Neutrophil (primary cell): Measurements from ENCODE around the gene APOB.

Experiments
- H3K27ac ChIP-seq: fragments of 200-600 bp; sonication (generic); 2 replicates; pipeline ENCODE4 v1.5.1; 2016; ENCODE audit warnings: mild to moderate bottlenecking, moderate library complexity
- H3K27me3 ChIP-seq: fragments of 200-600 bp; sonication (generic); 2 replicates; pipeline ENCODE4 v1.6.0; 2016; ENCODE audit warnings: mild to moderate bottlenecking
- H3K36me3 ChIP-seq: fragments of 200-600 bp; sonication (generic); 2 replicates; pipeline ENCODE4 v1.5.1; 2017
- H3K4me1 ChIP-seq, 2 experiments: fragments of 200-600 bp in 1 of 2; sonication (generic) in 1 of 2; 1 replicate in 1 of 2; 2 replicates in 1 of 2; pipeline versions ENCODE4 v1.5.1 to v1.6.1; 2013 to 2016; ENCODE audit warnings: low read depth in 1 of 2, low read length in 1 of 2, mild to moderate bottlenecking in 1 of 2, moderate library complexity in 1 of 2; ENCODE audit not compliant: control insufficient read depth in 1 of 2, insufficient read depth in 1 of 2
- H3K4me3 ChIP-seq, 2 experiments: fragments of 200-600 bp in 1 of 2; sonication (generic) in 1 of 2; 1 replicate in 1 of 2; 2 replicates in 1 of 2; pipeline ENCODE4 v1.5.1; 2013 to 2016; ENCODE audit warnings: low read depth in 1 of 2, low read length in 1 of 2, mild to moderate bottlenecking in 1 of 2, moderate library complexity in 1 of 2
- H3K9me3 ChIP-seq: fragments of 200-600 bp; sonication (generic); 2 replicates; pipeline ENCODE4 v1.5.1; 2016
- CTCF ChIP-seq: fragments of 200-600 bp; sonication (generic); IDR thresholded peaks from 2 replicates; pipeline ENCODE4 v1.5.1; 2016; ENCODE audit warnings: antibody characterized with exemption

The APOB gene

GRCh38 chr2:21019000-21019677, 24.7 kb downstream of the APOB start:
- Histone ChIP-seq H3K27ac (no peak overlapping the region), H3K9me3 (no peaks in the 10 kb centered on the region), H3K4me3 (no peak overlapping the region), H3K4me1 (no peaks in the 10 kb centered on the region), H3K27me3 (no peaks in the 10 kb centered on the region), H3K36me3 (no peaks in the 10 kb centered on the region)
- TF ChIP-seq CTCF = no peak

GRCh38 chr2:21018290-21018689, 25.6 kb downstream of the APOB start:
- H3K4me1 ChIP-seq = no peaks in the 10 kb centered on the region
- H3K9me3 ChIP-seq = no peaks in the 10 kb centered on the region
- no peak overlapping the region for H3K4me3 ChIP-seq
- no peak for TF ChIP-seq CTCF
- H3K27me3 ChIP-seq = no peaks in the 10 kb centered on the region
- H3K27ac ChIP-seq = no peak overlapping the region
- no peaks in the 10 kb centered on the region for H3K36me3 ChIP-seq

DNA sequence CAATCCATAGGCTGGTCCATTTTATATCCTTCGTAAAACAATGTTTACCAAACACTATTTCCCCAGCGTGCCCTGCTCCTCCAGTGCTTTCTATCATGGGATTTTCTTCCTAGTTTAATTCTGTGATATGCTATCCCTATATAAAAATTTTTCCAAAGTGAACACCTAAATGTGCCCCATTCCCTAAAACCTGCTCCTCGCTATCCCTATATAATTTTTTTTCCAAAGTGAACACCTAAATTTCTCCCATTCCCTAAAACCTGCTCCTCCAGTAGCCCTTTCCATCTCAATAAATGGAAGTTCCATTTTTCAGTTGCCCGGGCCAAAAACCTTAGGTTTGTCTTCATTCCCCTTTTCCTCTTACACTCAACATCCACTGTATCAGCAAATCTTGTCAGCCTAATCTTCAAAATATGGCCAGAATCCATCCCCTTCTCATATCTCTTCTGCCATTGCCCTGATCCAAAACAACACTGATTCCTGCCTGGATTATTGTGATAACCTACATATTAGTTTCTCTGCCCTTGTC, 26.1 kb downstream of the APOB start:
- no peaks in the 10 kb centered on the region for H3K4me1 ChIP-seq
- H3K27ac ChIP-seq = no peak overlapping the region
- no peak for TF ChIP-seq CTCF
- no peaks in the 10 kb centered on the region for H3K36me3 ChIP-seq
- no peak overlapping the region for H3K4me3 ChIP-seq
- no peaks in the 10 kb centered on the region for H3K27me3 ChIP-seq
- no peaks in the 10 kb centered on the region for H3K9me3 ChIP-seq

- Histone ChIP-seq H3K27me3 (no peaks in the 10 kb centered on the region), H3K4me1 (no peaks in the 10 kb centered on the region), H3K36me3 (no peaks in the 10 kb centered on the region), H3K4me3 (no peak overlapping the region), H3K9me3 (no peaks in the 10 kb centered on the region), H3K27ac (no peak overlapping the region)
- TF ChIP-seq CTCF = no peak
Measured at GRCh38 chr2:21015281-21015645, 28.6 kb downstream of the APOB start.

- TF ChIP-seq CTCF = no peak
- Histone ChIP-seq H3K4me1 (no peaks in the 10 kb centered on the region), H3K27ac (no peak overlapping the region), H3K36me3 (no peaks in the 10 kb centered on the region), H3K4me3 (no peak overlapping the region), H3K27me3 (no peaks in the 10 kb centered on the region), H3K9me3 (no peaks in the 10 kb centered on the region)
Measured at GRCh38 chr2:21014364-21015280, 29.3 kb downstream of the APOB start.
